DMS153 (cell line): ENCODE results near the gene KLHL3.
"Not testable (repeated sequence)": the region's sequence is repeated elsewhere in the genome, so short reads cannot be mapped to it uniquely, and the experiment has no call there.

ENCODE experiments used
- DNase-seq: peaks from one replicate; lab custom pipeline; 2025; lab: John Stamatoyannopoulos, UW

The KLHL3 gene

GRCh38 chr5:137668637-137669036, 67.3 kb downstream of the KLHL3 start:
- DNase-seq = no peak

- no peak for DNase-seq
Observed at GRCh38 chr5:137667341-137667740, 68.5 kb downstream of the KLHL3 start.

GRCh38 chr5:137666901-137667300, 69.0 kb downstream of the KLHL3 start:
- DNase-seq = no peak

- no peak for DNase-seq
Observed at GRCh38 chr5:137666461-137666850, 69.4 kb downstream of the KLHL3 start.

- DNase-seq = no peak
Observed at GRCh38 chr5:137665678-137666460, 70.0 kb downstream of the KLHL3 start.

GRCh38 chr5:137660349-137660817, 75.5 kb downstream of the KLHL3 start:
- peak; percentile 37 for DNase-seq

GRCh38 chr5:137659209-137659608, 76.7 kb downstream of the KLHL3 start:
- no peak for DNase-seq

GRCh38 chr5:137658324-137658723, 77.6 kb downstream of the KLHL3 start:
- no peak for DNase-seq

- DNase-seq = no peak
Observed at GRCh38 chr5:137657073-137657472, 78.8 kb downstream of the KLHL3 start.

- DNase-seq = no peak
Observed at GRCh38 chr5:137656558-137656957, 79.3 kb downstream of the KLHL3 start.

- DNase-seq = no peak
Observed at GRCh38 chr5:137651022-137651421, 84.9 kb downstream of the KLHL3 start.

GRCh38 chr5:137649228-137649935, 86.5 kb downstream of the KLHL3 start:
- DNase-seq = no peak

- DNase-seq = no peak
Observed at GRCh38 chr5:137648361-137648760, 87.5 kb downstream of the KLHL3 start.

GRCh38 chr5:137647401-137647800, 88.5 kb downstream of the KLHL3 start:
- no peak for DNase-seq

GRCh38 chr5:137646761-137647160, 89.1 kb downstream of the KLHL3 start:
- no peak for DNase-seq

- not testable (repeated sequence) for DNase-seq
Observed at GRCh38 chr5:137643081-137643480, 92.8 kb downstream of the KLHL3 start.

- DNase-seq = no peak
Observed at GRCh38 chr5:137642091-137642490, 93.8 kb downstream of the KLHL3 start.

- DNase-seq = no peak
Observed at GRCh38 chr5:137641148-137641547, 94.7 kb downstream of the KLHL3 start.

- DNase-seq = no peak
Observed at GRCh38 chr5:137639645-137640044, 96.2 kb downstream of the KLHL3 start.

- DNase-seq = no peak
Observed at GRCh38 chr5:137638841-137639240, 97.0 kb downstream of the KLHL3 start.

GRCh38 chr5:137636830-137637714, 98.8 kb downstream of the KLHL3 start:
- DNase-seq = no peak

- no peak for DNase-seq
Observed at GRCh38 chr5:137636099-137636498, 99.8 kb downstream of the KLHL3 start.
